HG03457 (cell line): ENCODE results near the gene DTX2.
"Not testable (repeated sequence)": the region's sequence is repeated elsewhere in the genome, so short reads cannot be mapped to it uniquely, and the experiment has no call there.

Experiments
- ATAC-seq: cut with Tn5 transposase; IDR thresholded peaks from one replicate; pipeline ENCODE4 v1.9.1; 2021; ENCODE audit warnings: moderate number of reproducible peaks; ENCODE audit not compliant: unreplicated experiment

DTX2 gene

GRCh38 chr7:76461464-76462101, at the start of gene DTX2:
DTX2 (plus strand) TSS chr7:76461709; CDS start chr7:76480510, 18,801 bp downstream.
- ATAC-seq = peak; percentile 95

GRCh38 chr7:76412249-76412648, 49.3 kb upstream of the DTX2 start:
- no peak for ATAC-seq

GRCh38 chr7:76417654-76418310, 43.7 kb upstream of the DTX2 start:
- not testable (repeated sequence) for ATAC-seq

- not testable (repeated sequence) for ATAC-seq
Observed at GRCh38 chr7:76421097-76421496, 40.4 kb upstream of the DTX2 start.

- no peak for ATAC-seq
Observed at GRCh38 chr7:76423666-76424412, 37.7 kb upstream of the DTX2 start.

- no peak for ATAC-seq
Observed at GRCh38 chr7:76424413-76425111, 36.9 kb upstream of the DTX2 start, which contains the start of gene ZP3. ZP3 (plus strand) TSS chr7:76424950; CDS start chr7:76424965, 15 bp downstream.

- no peak for ATAC-seq
Observed at GRCh38 chr7:76425156-76425555, 36.4 kb upstream of the DTX2 start.

- not testable (repeated sequence) for ATAC-seq
Observed at GRCh38 chr7:76425558-76425957, 36.0 kb upstream of the DTX2 start.

GRCh38 chr7:76426246-76426645, 35.3 kb upstream of the DTX2 start:
- ATAC-seq = no peak

- no peak for ATAC-seq
Observed at GRCh38 chr7:76427635-76428034, 33.9 kb upstream of the DTX2 start.

GRCh38 chr7:76428149-76428823, 33.2 kb upstream of the DTX2 start:
- no peak for ATAC-seq

- no peak for ATAC-seq
Observed at GRCh38 chr7:76428868-76429805, 32.4 kb upstream of the DTX2 start.

- ATAC-seq = no peak
Observed at GRCh38 chr7:76430211-76430610, 31.3 kb upstream of the DTX2 start.

- ATAC-seq = no peak
Observed at GRCh38 chr7:76430836-76431235, 30.7 kb upstream of the DTX2 start.

- peak; percentile 57 for ATAC-seq
Observed at GRCh38 chr7:76437873-76438272, 23.6 kb upstream of the DTX2 start.

- not testable (repeated sequence) for ATAC-seq
Observed at GRCh38 chr7:76439120-76439888, 22.2 kb upstream of the DTX2 start.

GRCh38 chr7:76440404-76440803, 21.1 kb upstream of the DTX2 start:
- ATAC-seq = not testable (repeated sequence)

- not testable (repeated sequence) for ATAC-seq
Observed at GRCh38 chr7:76441792-76442191, 19.7 kb upstream of the DTX2 start.
